Glomerular visceral epithelial cell (primary cell): ENCODE data around the gene HYOU1.
"Not testable (repeated sequence)": the region's sequence is repeated elsewhere in the genome, so short reads cannot be mapped to it uniquely, and the experiment has no call there.

Experiments used
- DNase-seq: peaks from one replicate; pipeline ENCODE4 v3.0.0-alpha.2; 2016; ENCODE audit errors: extremely low spot score

HYOU1 gene

GRCh38 chr11:119085437-119085847 lies 28.4 kb upstream of the HYOU1 start:
- no peak for DNase-seq

- DNase-seq = peak; percentile 91
Measured at GRCh38 chr11:119084663-119085436, 27.8 kb upstream of the HYOU1 start, which contains the start of gene HMBS. HMBS (plus strand) TSS chr11:119084881; CDS start chr11:119085034, 153 bp downstream.

GRCh38 chr11:119081682-119082260 lies 24.8 kb upstream of the HYOU1 start:
- no peak for DNase-seq

GRCh38 chr11:119078675-119079420 lies 21.8 kb upstream of the HYOU1 start:
- no peak for DNase-seq

- DNase-seq = no peak
Measured at GRCh38 chr11:119077839-119078238, 20.8 kb upstream of the HYOU1 start.

GRCh38 chr11:119067371-119068222 lies 10.6 kb upstream of the HYOU1 start, which contains the start of gene VPS11:
VPS11 (plus strand) TSS chr11:119067818; CDS start chr11:119067824, 6 bp downstream.
- peak; percentile 96 for DNase-seq

- peak; percentile 21 for DNase-seq
Measured at GRCh38 chr11:119065369-119065768, 8.4 kb upstream of the HYOU1 start.

GRCh38 chr11:119062779-119063178 lies 5.8 kb upstream of the HYOU1 start:
- DNase-seq = no peak

GRCh38 chr11:119061256-119061655 lies 4.3 kb upstream of the HYOU1 start:
- DNase-seq = no peak

GRCh38 chr11:119059128-119059527 lies 2.1 kb upstream of the HYOU1 start:
- not testable (repeated sequence) for DNase-seq

GRCh38 chr11:119056421-119056999 lies 495 bp downstream of the HYOU1 start:
- DNase-seq = peak; percentile 15

GRCh38 chr11:119055901-119056300 lies 1.1 kb downstream of the HYOU1 start:
- DNase-seq = peak; percentile 37

GRCh38 chr11:119054418-119054817 lies 2.6 kb downstream of the HYOU1 start:
- no peak for DNase-seq

- DNase-seq = no peak
Measured at GRCh38 chr11:119052163-119052814, 4.7 kb downstream of the HYOU1 start.

GRCh38 chr11:119051440-119052162 lies 5.4 kb downstream of the HYOU1 start:
- DNase-seq = no peak

- DNase-seq = no peak
Measured at GRCh38 chr11:119049081-119049480, 7.9 kb downstream of the HYOU1 start.

- DNase-seq = no peak
Measured at GRCh38 chr11:119048644-119049043, 8.4 kb downstream of the HYOU1 start.

GRCh38 chr11:119047205-119047604 lies 9.8 kb downstream of the HYOU1 start:
- no peak for DNase-seq

GRCh38 chr11:119046489-119046888 lies 10.5 kb downstream of the HYOU1 start:
- DNase-seq = no peak

GRCh38 chr11:119044708-119045107 lies 12.3 kb downstream of the HYOU1 start:
- DNase-seq = no peak
